Mesothelial cell of epicardium (in vitro differentiated cells): Measurements from ENCODE around the gene TMEM120B. TPM values are rescaled to one million over a fixed set of nuclear protein-coding genes. Genes with fewer than 3 reads are reported as not detected.

Source experiments
- DNase-seq, 2 experiments: peaks; one replicate each; pipeline ENCODE4 v3.0.0; 2021; ENCODE audit warnings: low spot score in 2 of 2; ENCODE audit not compliant: unreplicated experiment in 2 of 2
- H3K27ac Mint-ChIP-seq: 2 replicates; pipeline ENCODE4 v1.8.0; 2021; ENCODE audit warnings: mixed read lengths
- H3K27me3 Mint-ChIP-seq: 2 replicates; pipeline ENCODE4 v1.8.0; 2021; ENCODE audit warnings: low read depth, mixed read lengths
- H3K36me3 Mint-ChIP-seq: 2 replicates; pipeline ENCODE4 v1.8.0; 2021; ENCODE audit warnings: mixed read lengths
- H3K4me1 Mint-ChIP-seq: 2 replicates; pipeline ENCODE4 v1.8.0; 2021; ENCODE audit warnings: mixed read lengths
- H3K4me3 Mint-ChIP-seq: 2 replicates; pipeline ENCODE4 v1.8.0; 2021; ENCODE audit warnings: mild to moderate bottlenecking, moderate library complexity, mixed read lengths
- H3K9me3 Mint-ChIP-seq: 2 replicates; pipeline ENCODE4 v1.8.0; 2021; ENCODE audit warnings: mixed read lengths
- total RNA-seq: library from RNA; stranded (reverse); gene quantifications from 3 replicates; pipeline ENCODE4 v1.2.1, GENCODE V29; 2021
- TF ChIP-seq, protein P1 (sequence below): fragments of 200-600 bp; sonication (generic); IDR thresholded peaks from one replicate; pipeline ENCODE4 v1.5.0; 2021; ENCODE audit warnings: antibody characterized with exemption; ENCODE audit not compliant: unreplicated experiment

The TMEM120B gene
- total RNA-seq, 1 donor from 2014 or later: 22.4 TPM

GRCh38 chr12:121799842-121800693, 87.5 kb downstream of the TMEM120B start:
- peaks cover 5% of the 10 kb centered on the region for H3K36me3 Mint-ChIP-seq
- TF ChIP-seq, protein P1, sequence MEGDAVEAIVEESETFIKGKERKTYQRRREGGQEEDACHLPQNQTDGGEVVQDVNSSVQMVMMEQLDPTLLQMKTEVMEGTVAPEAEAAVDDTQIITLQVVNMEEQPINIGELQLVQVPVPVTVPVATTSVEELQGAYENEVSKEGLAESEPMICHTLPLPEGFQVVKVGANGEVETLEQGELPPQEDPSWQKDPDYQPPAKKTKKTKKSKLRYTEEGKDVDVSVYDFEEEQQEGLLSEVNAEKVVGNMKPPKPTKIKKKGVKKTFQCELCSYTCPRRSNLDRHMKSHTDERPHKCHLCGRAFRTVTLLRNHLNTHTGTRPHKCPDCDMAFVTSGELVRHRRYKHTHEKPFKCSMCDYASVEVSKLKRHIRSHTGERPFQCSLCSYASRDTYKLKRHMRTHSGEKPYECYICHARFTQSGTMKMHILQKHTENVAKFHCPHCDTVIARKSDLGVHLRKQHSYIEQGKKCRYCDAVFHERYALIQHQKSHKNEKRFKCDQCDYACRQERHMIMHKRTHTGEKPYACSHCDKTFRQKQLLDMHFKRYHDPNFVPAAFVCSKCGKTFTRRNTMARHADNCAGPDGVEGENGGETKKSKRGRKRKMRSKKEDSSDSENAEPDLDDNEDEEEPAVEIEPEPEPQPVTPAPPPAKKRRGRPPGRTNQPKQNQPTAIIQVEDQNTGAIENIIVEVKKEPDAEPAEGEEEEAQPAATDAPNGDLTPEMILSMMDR: no peak
- no peaks in the 10 kb centered on the region for H3K27me3 Mint-ChIP-seq
- H3K27ac Mint-ChIP-seq: peak overlapping the region; percentile 99
- H3K4me3 Mint-ChIP-seq: peak overlapping the region; percentile 82
- H3K4me1 Mint-ChIP-seq: peaks cover 49% of the 10 kb centered on the region
- no peaks in the 10 kb centered on the region for H3K9me3 Mint-ChIP-seq
- peak in 1 of 2 experiments; percentile 76 for DNase-seq

- Mint-ChIP-seq H3K27ac (peak overlapping the region; percentile 100), H3K36me3 (peaks cover 2% of the 10 kb centered on the region)
- TF ChIP-seq, protein P1: no peak
Observed at GRCh38 chr12:121800694-121801594, 88.4 kb downstream of the TMEM120B start.

DNA sequence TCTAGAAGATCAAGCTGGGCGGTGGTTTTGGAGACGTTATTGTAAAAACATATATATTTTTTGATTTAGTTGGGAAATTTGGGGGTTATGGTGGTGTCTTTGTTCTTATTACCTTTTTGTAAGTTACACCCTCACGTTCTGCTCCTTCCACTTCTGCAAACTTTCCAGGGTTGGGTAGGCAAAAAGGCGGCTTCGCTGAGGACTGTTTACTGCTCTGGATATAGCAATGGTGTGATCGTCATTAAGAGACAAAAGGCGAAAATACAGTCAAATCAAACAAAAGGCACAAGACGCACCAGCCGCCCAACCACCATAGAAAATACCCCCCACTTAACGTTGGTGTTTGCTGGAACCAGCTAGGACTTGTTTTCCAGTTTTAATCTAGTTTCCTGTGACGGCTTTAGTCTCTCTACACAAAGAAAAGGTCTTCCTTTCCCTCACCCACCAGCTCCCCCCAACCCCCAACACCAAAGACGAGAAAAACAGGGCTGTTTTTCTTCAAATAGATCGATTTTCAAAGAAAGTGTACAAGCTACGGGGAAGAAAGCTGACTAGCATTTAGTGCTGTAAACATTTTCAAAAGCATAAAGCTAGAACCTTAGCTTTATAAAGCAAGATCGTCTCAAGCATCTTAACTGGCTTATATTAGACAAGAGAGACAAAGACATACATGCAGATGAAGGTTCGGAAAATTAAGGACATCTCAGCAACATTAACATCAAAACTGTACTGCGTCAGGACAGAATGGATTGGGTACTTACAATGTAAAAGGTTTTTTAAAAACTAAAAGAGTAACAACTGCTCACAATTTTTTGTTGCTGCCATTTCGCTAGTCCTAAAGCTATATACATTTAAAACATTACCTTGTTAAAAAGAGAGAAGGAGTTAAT, 89.3 kb downstream of the TMEM120B start:
- peaks cover 54% of the 10 kb centered on the region for H3K4me1 Mint-ChIP-seq
- no peaks in the 10 kb centered on the region for H3K27me3 Mint-ChIP-seq
- peak overlapping the region; percentile 90 for H3K4me3 Mint-ChIP-seq
- H3K9me3 Mint-ChIP-seq: no peaks in the 10 kb centered on the region
- peaks cover 4% of the 10 kb centered on the region for H3K36me3 Mint-ChIP-seq
- H3K27ac Mint-ChIP-seq: peak overlapping the region; percentile 100
- TF ChIP-seq, protein P1: no peak
- no peak for DNase-seq

More at GRCh38 chr12:121800694-121801594, 88.4 kb downstream of the TMEM120B start:
- peaks cover 51% of the 10 kb centered on the region for H3K4me1 Mint-ChIP-seq
- DNase-seq: peak in 1 of 2 experiments; percentile 75
- peak overlapping the region; percentile 90 for H3K4me3 Mint-ChIP-seq
- no peaks in the 10 kb centered on the region for H3K9me3 Mint-ChIP-seq
- no peaks in the 10 kb centered on the region for H3K27me3 Mint-ChIP-seq

DNA sequence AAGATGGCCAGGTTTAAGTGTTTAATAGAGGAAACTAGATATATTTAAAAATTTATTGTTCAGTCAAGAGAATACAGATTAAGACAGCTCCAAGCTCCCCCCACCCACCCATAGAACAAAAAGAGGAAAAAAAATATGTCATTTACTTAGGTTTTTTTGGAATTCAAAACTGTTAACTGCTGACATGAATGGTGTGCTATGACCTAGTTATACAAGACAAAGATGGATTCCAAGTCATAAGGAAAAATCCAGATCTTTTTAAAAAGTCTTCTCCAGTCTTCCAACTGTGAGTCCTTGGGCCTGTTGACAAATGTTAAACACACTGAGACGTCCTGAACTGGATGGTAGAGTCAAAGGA, 89.9 kb downstream of the TMEM120B start:
- no peak for DNase-seq
- Mint-ChIP-seq H3K27ac (peak overlapping the region; percentile 100), H3K4me3 (peak overlapping the region; percentile 90), H3K9me3 (no peaks in the 10 kb centered on the region), H3K4me1 (peaks cover 49% of the 10 kb centered on the region), H3K27me3 (no peaks in the 10 kb centered on the region), H3K36me3 (peaks cover 4% of the 10 kb centered on the region)
- TF ChIP-seq, protein P1: no peak
